Measurements from ENCODE around the gene BUD31.

GRCh38 chr7:99428972-99429566 is 20.3 kb downstream of the BUD31 start:
- TF ChIP-seq, protein P1, sequence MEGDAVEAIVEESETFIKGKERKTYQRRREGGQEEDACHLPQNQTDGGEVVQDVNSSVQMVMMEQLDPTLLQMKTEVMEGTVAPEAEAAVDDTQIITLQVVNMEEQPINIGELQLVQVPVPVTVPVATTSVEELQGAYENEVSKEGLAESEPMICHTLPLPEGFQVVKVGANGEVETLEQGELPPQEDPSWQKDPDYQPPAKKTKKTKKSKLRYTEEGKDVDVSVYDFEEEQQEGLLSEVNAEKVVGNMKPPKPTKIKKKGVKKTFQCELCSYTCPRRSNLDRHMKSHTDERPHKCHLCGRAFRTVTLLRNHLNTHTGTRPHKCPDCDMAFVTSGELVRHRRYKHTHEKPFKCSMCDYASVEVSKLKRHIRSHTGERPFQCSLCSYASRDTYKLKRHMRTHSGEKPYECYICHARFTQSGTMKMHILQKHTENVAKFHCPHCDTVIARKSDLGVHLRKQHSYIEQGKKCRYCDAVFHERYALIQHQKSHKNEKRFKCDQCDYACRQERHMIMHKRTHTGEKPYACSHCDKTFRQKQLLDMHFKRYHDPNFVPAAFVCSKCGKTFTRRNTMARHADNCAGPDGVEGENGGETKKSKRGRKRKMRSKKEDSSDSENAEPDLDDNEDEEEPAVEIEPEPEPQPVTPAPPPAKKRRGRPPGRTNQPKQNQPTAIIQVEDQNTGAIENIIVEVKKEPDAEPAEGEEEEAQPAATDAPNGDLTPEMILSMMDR (IDR thresholded peaks at IDR 0.05) = no peak
- no peak for TF ChIP-seq EP300 (IDR thresholded peaks at IDR 0.05)
- TF ChIP-seq POLR2A (IDR thresholded peaks at IDR 0.05; ENCODE audit: low read depth) = no peak
- TF ChIP-seq POLR2AphosphoS5 (IDR thresholded peaks at IDR 0.05) = no peak
